GM18873 (cell line): ENCODE results near the gene OSBPL10.
A peak's percentile ranks its signal among the peaks of the same experiment; 100 is the strongest.

Source experiments
- ATAC-seq: cut with Tn5 transposase; IDR thresholded peaks from one replicate; pipeline ENCODE4 v1.9.1; 2021; ENCODE audit warnings: mild to moderate bottlenecking, moderate library complexity, moderate number of reproducible peaks; ENCODE audit not compliant: unreplicated experiment, low FRiP score

Gene OSBPL10

DNA sequence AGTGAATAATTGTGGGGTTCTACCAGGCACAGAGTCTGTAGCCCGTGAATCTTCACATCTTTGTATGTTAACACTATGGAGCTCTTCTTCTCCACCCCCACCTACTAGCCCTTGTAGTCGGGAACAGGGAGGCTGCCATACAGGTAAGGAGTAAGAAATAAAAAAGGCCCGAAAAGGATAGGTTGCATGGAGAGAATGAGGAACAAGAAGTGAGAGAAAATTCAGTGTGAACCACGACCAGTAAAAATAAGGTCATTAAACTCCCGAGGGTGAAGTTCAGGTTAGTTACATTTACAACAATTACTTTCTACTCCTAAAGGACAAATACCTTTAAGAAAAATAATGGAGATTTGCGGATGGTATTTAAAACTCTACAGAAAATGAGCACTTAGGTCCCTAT is 53.3 kb downstream of the OSBPL10 start:
- no peak for ATAC-seq

GRCh38 chr3:31926543-31926942 is 54.5 kb downstream of the OSBPL10 start:
- ATAC-seq = no peak

GRCh38 chr3:31925271-31925630 is 55.8 kb downstream of the OSBPL10 start:
- no peak for ATAC-seq

- no peak for ATAC-seq
These were observed 56.3 kb downstream of the OSBPL10 start for GRCh38 chr3:31924610-31925270.

DNA sequence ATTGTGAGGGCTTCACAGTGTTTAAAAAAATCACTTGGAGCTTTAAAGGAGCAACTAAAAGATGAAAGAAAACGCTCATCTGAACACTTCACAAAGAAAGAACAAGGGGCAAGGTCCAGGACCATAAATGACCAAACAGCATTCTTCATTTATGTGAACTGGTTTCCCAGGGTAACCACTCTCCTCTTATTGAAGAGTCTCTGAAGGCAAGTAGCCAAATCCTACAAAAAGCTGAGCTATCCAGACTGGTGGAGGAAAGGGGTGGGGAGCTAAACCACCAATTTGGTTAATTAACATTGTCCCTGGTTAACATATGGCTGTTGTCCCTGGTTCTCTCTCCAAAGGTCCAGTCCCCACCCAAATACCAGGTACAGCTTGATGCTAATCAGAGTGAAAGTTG is 58.1 kb downstream of the OSBPL10 start:
- no peak for ATAC-seq

DNA sequence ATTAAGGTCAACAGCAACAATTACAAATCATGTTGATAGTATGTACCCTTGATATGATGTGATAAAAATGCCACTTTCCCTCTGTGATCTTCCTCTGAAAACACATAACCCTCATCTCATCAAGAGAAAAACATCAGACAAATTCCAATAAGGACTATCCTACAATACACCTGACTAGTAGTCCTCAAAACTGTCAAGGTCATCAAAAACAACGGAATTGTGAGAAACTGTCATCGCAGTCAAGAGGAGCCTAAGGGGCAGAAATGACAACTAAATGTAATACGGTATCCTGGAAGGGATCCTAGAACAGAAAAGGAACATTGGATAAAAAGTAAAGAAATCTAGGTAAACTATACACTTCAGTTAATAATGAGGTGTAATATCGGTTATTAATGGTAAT is 59.2 kb downstream of the OSBPL10 start:
- ATAC-seq = no peak

- ATAC-seq = no peak
These were observed 60.8 kb downstream of the OSBPL10 start for GRCh38 chr3:31920310-31920709.

DNA sequence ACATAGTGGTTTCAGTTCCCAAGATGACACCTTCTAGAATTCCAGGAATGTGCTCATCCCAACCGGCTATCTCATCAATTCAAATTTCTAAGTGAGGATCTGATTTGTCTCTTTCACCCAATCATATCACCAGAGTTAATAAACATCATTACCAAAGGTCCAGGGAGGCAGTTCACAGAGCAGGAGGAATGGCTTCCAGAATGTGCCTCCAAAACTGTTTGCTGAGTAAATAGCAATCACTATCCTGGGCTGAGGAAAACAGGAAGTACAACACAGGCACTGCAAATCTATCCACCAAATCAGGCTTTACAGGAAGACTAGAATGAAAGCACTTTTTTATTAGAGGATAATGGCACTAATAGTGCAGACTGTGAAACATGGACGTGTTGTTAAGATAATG is 61.5 kb downstream of the OSBPL10 start:
- no peak for ATAC-seq

GRCh38 chr3:31918179-31919150 is 62.6 kb downstream of the OSBPL10 start:
- ATAC-seq = peak; percentile 52

- peak; percentile 86 for ATAC-seq
These were observed 63.6 kb downstream of the OSBPL10 start for GRCh38 chr3:31917303-31918005.

- ATAC-seq = no peak
These were observed 69.4 kb downstream of the OSBPL10 start for GRCh38 chr3:31911643-31912042.

GRCh38 chr3:31911124-31911523 is 69.9 kb downstream of the OSBPL10 start:
- no peak for ATAC-seq

GRCh38 chr3:31909455-31909854 is 71.6 kb downstream of the OSBPL10 start:
- no peak for ATAC-seq

DNA sequence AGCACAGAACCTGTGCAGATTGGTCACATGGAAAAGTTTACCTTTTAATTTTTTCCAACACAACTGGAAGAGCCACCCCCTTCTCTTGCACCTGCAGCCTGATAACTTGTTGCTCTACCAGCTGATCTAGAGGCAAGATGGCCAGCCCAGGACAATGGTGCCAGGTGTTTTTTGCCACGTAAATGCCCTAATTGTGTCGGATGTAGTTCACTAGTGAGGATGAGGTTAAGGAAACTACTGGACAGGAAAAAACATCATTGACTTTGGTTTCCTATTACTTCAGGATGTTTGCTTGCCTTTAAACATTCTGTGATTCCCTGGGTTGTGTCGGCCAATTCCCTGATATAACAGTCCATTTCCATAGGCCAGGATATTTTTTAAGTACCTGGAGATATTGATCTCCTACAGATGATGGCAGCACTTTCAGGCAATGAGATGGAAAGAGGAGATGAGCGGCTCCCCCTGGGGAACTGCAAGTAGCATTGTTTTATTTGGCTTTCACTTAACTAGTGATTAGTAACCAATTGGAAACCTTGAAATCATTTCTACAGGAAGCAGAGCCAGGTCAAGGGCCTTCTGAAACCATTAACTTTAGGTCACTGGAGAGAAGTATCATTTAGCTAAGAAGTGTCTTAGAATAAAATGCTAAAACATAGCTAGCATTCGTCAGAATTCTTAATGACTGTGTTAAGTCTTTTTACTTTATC is 72.5 kb downstream of the OSBPL10 start:
- peak; percentile 86 for ATAC-seq

DNA sequence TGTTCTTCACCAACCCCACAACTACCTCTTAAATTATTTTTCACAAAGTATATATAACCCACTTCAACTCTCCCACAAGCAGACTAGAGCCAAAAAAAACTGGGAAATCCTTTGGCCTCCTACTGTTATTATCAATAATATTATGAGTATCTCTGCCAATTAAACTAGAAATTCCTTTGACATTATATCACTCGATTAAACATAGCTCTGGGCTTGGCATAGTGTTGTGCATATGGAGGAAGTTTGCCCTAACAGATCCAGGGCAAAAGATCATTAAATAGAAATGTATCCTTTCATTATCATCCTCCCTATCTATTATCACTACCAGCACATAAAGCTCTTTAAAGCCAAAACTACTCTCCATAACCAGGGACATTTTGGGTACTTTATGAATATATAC is 74.9 kb downstream of the OSBPL10 start:
- no peak for ATAC-seq

DNA sequence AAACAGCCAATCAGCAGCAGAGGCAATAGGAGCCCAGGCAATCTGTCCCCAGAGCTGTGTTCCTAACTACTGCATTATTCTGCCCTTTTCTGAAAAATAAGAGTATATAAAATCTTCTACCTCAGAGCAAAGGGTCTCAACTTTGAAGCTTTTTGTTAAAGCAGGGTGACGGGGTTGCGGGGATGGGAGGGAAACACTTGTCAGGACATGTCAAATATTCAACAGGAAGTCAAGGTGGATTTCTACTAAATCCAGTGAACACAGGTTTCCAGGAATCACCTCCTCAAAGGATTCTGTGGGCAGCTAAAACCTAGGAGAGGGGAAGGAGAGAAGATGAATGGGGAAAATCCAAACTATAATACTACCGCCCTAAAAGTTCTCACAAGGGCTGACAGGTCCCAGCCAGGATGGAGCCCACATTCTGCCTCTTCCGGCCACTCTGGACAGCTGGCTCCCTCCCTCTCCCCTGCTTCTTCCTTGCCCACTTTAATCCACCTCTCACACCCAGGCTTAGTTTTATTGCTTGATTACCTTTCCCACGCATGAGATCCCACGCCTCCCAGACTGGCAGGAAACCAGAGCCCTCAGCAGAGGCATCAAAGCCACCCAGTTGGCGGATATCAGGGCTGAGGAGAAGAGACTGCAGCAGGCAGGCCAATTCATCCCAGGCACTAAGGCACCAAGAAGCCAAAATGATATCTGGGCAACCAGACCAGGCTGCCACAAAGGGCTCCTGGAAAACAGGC is 77.2 kb downstream of the OSBPL10 start:
- ATAC-seq = no peak

GRCh38 chr3:31900583-31900982 is 80.5 kb downstream of the OSBPL10 start:
- ATAC-seq = no peak

DNA sequence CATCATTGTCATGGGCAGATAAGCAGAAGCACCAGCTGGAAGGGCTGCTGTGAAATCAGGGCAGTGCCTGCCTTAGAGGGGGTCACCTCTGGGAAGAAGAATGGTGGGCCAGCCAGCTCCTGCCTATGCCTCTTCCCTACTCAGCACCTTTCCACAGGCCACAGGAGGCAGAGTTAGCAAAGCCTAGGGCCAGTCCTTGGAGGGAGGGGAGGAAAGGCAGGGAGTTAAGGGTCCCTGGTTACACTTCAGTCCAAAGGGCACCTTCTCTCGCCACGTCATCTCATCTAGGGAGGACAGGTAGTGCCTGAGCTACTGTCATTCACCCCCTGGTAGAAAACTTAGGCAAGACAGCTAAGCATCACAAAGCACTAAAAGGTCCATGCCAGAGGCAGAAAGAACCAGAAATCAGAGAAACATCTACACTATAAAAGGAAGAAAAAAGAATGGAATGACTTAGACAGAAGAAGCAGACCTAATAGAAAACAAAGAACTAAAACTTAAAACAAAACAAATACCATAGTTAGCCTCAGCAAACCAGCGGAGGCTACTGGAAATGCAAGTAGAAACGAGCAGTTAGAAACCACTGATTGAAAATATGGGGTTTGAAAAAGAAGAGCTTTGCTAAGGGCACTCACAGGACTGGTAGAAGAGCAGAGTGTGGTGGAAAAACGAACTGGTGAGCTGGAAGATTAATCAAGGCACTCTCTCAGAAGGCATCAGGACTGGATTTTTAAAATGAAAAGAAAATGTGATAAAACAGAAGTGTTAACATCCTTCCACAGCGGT is 84.2 kb downstream of the OSBPL10 start:
- no peak for ATAC-seq

GRCh38 chr3:31896026-31896425 is 85.0 kb downstream of the OSBPL10 start:
- ATAC-seq = no peak
